GM19468 (cell line): ENCODE results near the gene TXNRD1.

Experiments
- ATAC-seq: cut with Tn5 transposase; IDR thresholded peaks from one replicate; pipeline ENCODE4 v1.9.1; 2021; ENCODE audit warnings: mild to moderate bottlenecking, moderate library complexity, moderate number of reproducible peaks; ENCODE audit not compliant: unreplicated experiment; ENCODE audit errors: extremely low read depth

The TXNRD1 gene

DNA sequence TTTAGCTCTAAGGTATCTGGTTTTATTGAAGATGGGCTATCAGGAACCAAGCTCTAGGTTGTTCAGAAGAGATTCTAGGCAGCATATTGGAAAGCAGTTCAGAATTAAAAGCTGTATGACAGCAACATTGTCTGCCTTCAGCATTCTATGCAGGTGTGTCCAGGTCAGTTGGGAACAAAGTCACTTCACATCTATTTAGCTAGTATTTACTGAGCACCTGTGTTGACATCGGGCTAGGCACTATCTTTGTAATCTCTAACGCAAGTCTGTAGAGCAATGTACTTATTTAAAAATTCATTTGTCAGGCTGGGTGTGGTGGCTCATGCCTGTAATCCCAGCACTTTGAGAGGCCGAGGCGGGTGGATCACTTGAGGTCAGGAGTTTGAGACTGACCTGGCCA lies 81.1 kb downstream of the TXNRD1 start:
- no peak for ATAC-seq

- ATAC-seq, result no peak
Measured at GRCh38 chr12:104297477-104298113, 82.0 kb downstream of the TXNRD1 start.

- no peak for ATAC-seq
Measured at GRCh38 chr12:104299842-104300481, 84.4 kb downstream of the TXNRD1 start.

DNA sequence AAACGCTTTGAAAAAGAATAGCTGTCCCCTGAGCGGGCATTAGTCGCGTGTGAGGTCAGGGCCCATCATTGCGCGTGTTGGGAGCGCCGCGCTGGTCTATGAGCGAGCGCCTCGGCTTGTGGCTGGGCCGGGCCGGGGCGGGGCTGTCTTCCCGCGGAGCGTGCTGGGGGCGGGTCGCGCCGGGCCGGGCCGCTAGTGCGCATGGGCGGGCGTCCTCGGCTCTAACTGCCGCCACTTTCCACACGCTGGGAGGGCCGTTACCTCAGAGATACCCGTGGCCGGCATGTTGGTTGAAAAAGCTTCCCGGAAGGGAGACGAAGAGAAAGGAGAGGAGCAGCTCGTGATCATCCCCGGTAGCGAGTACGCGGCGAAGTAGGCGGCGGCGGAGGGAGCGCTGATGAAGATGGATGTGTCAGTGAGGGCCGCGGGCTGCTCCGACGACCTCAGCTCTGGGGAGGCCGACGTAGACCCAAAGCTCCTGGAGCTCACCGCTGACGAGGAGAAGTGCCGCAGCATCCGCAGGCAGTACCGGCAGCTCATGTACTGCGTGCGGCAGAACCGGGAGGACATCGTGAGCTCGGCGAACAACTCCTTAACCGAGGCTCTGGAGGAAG lies 88.1 kb downstream of the TXNRD1 start, which contains the start of gene EID3:
Gene EID3 (plus strand): TSS at position 202 of the 614 bp plus-strand sequence. CDS start 196 bp downstream, at position 398.
- peak; percentile 55 for ATAC-seq

DNA sequence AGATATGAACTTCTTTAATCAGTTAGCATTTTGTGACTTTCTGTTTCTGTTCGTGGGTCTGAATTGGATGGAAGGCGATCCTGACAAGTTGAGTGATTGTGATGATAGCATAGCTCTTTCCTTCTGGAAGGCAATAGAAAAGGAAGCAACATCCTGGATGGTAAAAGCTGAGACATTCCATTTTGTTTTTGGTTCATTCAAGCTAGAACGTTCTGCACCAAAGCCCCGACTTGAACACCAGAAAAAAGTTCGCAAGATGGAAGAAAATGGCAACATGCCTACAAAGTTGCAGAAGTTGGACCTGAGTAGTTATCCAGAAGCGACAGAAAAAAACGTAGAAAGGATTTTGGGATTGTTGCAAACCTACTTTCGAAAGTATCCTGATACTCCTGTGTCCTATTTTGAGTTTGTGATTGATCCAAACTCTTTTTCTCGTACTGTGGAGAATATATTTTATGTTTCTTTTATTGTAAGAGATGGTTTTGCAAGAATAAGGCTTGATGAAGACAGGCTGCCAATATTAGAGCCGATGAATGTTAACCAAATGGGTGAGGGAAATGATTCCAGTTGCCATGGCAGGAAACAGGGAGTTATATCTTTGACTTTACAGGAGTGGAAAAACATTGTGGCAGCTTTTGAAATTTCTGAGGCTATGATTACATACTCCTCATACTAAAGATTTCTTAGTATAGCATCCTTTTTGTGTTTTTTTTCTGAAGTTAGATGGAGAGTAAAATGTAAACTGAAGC lies 88.9 kb downstream of the TXNRD1 start:
- no peak for ATAC-seq

DNA sequence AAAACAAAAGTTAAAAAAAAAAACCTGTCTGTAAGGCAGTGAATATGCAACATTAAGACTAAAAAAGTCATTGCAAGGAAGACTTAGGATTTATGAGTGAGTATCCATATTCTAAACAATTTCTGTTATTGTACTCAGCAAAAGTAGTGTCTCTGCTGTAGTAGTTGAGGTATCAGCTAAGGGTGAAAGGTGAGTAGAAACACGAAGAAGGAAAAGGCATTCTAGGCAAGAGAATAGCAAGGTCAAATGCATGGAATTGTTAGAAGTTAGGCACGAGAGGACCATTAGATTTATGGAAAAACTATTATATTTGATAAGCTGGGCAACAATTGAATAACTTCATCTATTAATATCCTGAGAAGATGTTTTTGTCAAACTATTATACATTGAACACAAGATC lies 89.8 kb downstream of the TXNRD1 start:
- no peak for ATAC-seq

GRCh38 chr12:104306376-104306775 lies 90.8 kb downstream of the TXNRD1 start:
- no peak for ATAC-seq

DNA sequence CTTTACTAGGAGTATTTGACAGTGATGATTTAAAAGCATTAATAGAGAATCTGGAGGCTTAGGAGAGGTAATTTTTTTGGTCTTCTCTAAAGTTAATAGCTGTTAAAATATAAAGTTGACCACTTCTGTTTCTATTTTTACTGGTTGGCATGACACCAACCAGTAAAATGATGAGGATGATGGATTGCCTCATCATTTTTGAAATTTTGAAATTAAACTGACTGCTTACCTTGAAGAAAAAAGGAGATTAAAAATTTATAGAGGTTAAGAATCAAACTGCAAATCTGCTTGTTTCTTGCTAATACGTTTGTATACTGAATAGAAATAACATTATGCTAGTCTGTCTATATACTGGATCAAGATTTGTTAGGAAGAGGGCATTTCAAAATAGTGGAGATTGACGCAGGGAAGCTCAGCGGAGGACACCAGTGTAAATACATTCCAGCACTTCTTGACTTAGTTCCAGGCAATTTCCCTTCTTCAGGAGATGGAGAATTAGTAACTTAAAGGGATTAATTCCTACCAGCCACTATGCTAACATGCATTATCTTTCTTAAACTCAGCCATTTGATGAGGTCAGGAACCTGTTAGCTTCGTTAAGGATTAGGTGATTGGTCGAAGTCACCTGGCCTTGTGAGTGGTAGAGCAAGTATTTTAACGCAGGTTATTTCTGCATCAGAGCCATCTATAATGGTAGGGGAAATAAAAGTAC lies 91.5 kb downstream of the TXNRD1 start:
- ATAC-seq, result no peak

DNA sequence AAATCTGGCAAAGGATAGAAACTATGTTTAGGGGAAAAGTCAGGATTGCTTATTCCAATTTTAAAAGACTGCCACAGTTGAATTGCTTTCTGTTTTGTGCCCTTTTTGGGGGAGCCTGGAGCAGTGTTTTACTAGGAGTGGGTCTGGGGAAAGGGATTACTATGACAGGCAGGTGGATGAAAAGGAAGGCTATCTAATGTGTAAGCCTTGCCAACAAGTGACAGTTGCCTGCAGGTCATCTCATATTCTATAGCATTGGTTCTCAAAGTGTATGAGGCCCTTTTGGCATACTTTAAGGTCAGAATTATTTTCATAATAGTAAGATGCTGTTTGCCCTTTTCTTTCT lies 92.0 kb downstream of the TXNRD1 start:
- ATAC-seq, result no peak

DNA sequence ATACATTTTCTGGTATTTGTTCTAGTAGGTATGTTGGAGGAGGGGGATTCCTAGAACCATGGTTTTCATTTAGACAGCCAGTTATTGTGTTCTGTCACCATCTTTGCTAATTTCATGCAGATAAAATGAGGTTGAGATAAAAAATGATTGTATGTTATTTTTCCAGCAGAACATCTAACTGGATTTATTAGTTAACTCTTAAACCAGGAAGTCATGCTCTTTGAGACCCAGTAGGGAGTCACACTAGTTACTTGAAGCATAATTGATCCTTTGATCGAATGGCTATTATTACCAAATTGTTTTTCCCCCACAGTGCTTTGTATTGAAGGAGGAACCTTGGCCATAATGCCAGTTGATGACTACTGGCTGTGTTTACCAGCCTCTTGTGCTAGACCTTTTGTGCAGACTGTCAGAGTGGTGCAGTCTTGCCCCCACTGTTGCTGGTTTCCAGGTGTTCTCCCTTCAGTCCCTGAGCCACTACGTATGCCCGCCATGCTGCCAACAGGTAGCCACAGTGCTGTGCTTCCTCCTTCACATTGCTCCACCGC lies 93.9 kb downstream of the TXNRD1 start:
- ATAC-seq, result no peak

- no peak for ATAC-seq
Measured at GRCh38 chr12:104310751-104311633, 95.4 kb downstream of the TXNRD1 start.

- ATAC-seq, result no peak
Measured at GRCh38 chr12:104312202-104312601, 96.6 kb downstream of the TXNRD1 start.

DNA sequence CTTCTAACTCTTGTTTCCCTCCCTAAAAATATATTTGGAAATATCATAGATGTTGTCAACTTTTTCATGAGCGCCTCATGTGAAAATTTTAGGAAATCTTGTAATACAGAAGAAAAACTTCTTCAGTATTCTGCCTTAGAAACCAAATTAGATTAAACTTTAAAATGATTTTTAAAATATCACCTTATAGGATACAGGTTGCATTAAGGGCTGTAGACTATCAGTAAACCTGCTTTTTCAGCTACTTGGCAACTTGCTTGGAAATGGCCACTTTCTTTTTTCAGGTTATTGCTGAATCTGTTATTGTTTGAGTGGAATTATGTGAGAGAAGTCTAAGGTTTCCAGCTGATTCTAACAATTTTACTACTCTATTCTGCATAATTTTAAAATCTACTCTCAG lies 97.1 kb downstream of the TXNRD1 start:
- no peak for ATAC-seq

GRCh38 chr12:104313568-104314241 lies 98.1 kb downstream of the TXNRD1 start:
- no peak for ATAC-seq

DNA sequence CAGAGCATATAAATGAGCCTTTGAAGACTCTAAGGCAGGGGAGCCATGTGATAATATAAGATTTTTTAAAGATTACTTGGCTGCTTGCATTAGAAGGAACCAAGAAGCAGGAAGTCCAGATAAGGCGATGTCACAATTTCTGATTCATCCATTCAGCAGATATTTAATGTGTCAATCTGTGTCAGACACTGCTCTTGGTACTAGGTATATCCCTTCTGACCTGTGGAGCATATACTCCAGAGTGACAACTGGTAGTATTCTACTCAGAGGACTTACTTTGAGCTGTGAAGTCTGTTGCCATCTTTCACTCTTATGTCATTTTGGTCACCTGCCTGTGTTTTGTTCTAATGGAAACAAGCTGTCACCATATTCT lies 98.6 kb downstream of the TXNRD1 start:
- ATAC-seq, result no peak

GRCh38 chr12:104315326-104316224 lies 100.0 kb downstream of the TXNRD1 start:
- ATAC-seq, result no peak

- no peak for ATAC-seq
Measured at GRCh38 chr12:104316936-104317335, 101.4 kb downstream of the TXNRD1 start.
